Body of pancreas (tissue), 4 donors: ENCODE results near the gene FUT7. TPM values are rescaled to one million over a fixed set of nuclear protein-coding genes. Genes with fewer than 3 reads are reported as not detected.

Experiments
- ATAC-seq: fragments of 150-250 bp; one replicate; pipeline ENCODE4 v1.9.1; 2016
- DNase-seq, 4 donors: peaks; one replicate each; pipeline ENCODE4 v3.0.0-alpha.2; 2019
- H3K27ac ChIP-seq, 4 donors: fragments of 200-600 bp; sonication (generic); 1 replicate in 3 of 4; 2 replicates in 1 of 4; pipeline versions ENCODE4 v1.5.1 to v1.6.1; 2016 to 2019; ENCODE audit warnings: mild to moderate bottlenecking in 1 of 4, mixed read lengths in 1 of 4, moderate library complexity in 1 of 4
- H3K27me3 ChIP-seq, 2 donors: fragments of 200-600 bp; sonication (generic); one replicate each; pipeline ENCODE4 v1.6.0; 2016; ENCODE audit warnings: mild to moderate bottlenecking in 1 of 2
- H3K36me3 ChIP-seq, 2 donors: fragments of 200-600 bp; sonication (generic); replicated peaks in 1 of 2; 2 replicates each; pipeline ENCODE4 v1.5.1; 2016; ENCODE audit warnings: low read depth in 2 of 2; ENCODE audit not compliant: insufficient read depth in 1 of 2
- H3K4me1 ChIP-seq: fragments of 200-600 bp; sonication (generic); one replicate; pipeline ENCODE4 v1.6.0; 2016
- H3K4me3 ChIP-seq, 2 donors: fragments of 200-600 bp; sonication (generic); 1 replicate in 1 of 2; 2 replicates in 1 of 2; pipeline ENCODE4 v1.5.1; 2016 to 2019
- H3K9me3 ChIP-seq, 3 donors: fragments of 200-600 bp; sonication (generic); 1 replicate in 2 of 3; 2 replicates in 1 of 3; pipeline ENCODE4 v1.5.1; 2016
- POLR2A ChIP-seq, 3 donors: fragments of 450-650 bp; IDR thresholded peaks; one replicate each; pipeline ENCODE4 v1.6.1; 2016; ENCODE audit warnings: antibody characterized with exemption in 3 of 3, mild to moderate bottlenecking in 2 of 3
- WGBS, 2 donors: methylation state at CpG; one replicate each; pipeline ENCODE4 v1.1.5; 2017; 5-methylcytosine and 5-hydroxymethylcytosine counted together
- intact Hi-C: fragments of 100-400 bp; cut with DNase I; formaldehyde crosslinking; loops from one replicate; pipeline ENCODE4 v1.15.1; 2023
- total RNA-seq, 2 donors: library from RNA; depleted of rRNA; stranded (reverse); fragments of >200 nt; gene quantifications; one replicate each; pipeline ENCODE4 v1.1.0, GENCODE V29; 2016
- TF ChIP-seq, protein P1 (sequence below), 7 experiments: fragments of 450-650 bp in 4 of 7; fragments of 200-600 bp in 3 of 7; sonication (generic) in 3 of 7; IDR thresholded peaks; one replicate each; pipeline ENCODE4 v1.5.1; 2016 to 2019; ENCODE audit warnings: antibody characterized with exemption in 7 of 7

FUT7 gene
- total RNA-seq, 2 donors from 2014 or later, result not detected

DNA sequence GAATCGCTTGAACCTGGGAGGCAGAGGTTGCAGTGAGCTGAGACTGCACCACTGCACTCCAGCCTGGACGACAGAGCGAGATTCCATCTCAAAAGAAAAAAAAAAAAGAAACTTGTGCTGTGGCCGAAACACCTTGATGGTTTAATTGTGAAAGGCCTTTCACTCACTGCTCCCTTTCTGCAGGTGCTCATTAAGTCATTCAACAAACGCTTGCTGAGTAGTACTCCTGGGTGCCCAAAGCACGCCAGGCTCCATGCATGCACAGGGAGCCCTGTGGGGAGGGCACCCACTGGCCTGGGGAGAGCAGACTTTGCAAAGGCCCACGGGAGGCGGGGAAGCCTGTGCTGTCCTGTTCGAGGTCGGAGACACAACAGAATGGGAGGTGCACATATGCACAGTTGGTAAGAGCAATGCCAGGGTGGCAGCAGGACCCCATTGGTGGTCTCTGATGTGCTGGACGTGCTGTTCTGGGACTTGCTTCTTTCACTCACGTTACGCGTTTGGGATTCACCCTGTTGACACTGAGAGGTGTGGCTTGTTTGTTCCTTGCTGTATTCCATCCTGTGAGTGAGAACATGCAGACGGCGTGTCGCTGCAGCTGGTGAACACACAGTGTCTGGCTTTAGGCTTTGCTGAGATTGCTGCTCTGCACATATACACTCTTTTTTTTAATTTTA is 25.0 kb upstream of the FUT7 start:
- ATAC-seq (no peak), DNase-seq (no peak)
- Histone ChIP-seq H3K4me1 (peaks cover 36% of the 10 kb centered on the region), H3K4me3 (no peak overlapping the region), H3K27me3 (no peaks in the 10 kb centered on the region), H3K36me3 (no peaks in the 10 kb centered on the region), H3K27ac (no peak overlapping the region), H3K9me3 (no peaks in the 10 kb centered on the region)
- TF ChIP-seq, protein P1, sequence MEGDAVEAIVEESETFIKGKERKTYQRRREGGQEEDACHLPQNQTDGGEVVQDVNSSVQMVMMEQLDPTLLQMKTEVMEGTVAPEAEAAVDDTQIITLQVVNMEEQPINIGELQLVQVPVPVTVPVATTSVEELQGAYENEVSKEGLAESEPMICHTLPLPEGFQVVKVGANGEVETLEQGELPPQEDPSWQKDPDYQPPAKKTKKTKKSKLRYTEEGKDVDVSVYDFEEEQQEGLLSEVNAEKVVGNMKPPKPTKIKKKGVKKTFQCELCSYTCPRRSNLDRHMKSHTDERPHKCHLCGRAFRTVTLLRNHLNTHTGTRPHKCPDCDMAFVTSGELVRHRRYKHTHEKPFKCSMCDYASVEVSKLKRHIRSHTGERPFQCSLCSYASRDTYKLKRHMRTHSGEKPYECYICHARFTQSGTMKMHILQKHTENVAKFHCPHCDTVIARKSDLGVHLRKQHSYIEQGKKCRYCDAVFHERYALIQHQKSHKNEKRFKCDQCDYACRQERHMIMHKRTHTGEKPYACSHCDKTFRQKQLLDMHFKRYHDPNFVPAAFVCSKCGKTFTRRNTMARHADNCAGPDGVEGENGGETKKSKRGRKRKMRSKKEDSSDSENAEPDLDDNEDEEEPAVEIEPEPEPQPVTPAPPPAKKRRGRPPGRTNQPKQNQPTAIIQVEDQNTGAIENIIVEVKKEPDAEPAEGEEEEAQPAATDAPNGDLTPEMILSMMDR (IDR thresholded peaks at IDR 0.05), result no peak
- no peak for TF ChIP-seq POLR2A (IDR thresholded peaks at IDR 0.05)
- WGBS, 2 donors, result 85 to 90% methylated on average over 12 to 17 of the region's 17 CpGs
- intact Hi-C loops, result no loop called here

DNA sequence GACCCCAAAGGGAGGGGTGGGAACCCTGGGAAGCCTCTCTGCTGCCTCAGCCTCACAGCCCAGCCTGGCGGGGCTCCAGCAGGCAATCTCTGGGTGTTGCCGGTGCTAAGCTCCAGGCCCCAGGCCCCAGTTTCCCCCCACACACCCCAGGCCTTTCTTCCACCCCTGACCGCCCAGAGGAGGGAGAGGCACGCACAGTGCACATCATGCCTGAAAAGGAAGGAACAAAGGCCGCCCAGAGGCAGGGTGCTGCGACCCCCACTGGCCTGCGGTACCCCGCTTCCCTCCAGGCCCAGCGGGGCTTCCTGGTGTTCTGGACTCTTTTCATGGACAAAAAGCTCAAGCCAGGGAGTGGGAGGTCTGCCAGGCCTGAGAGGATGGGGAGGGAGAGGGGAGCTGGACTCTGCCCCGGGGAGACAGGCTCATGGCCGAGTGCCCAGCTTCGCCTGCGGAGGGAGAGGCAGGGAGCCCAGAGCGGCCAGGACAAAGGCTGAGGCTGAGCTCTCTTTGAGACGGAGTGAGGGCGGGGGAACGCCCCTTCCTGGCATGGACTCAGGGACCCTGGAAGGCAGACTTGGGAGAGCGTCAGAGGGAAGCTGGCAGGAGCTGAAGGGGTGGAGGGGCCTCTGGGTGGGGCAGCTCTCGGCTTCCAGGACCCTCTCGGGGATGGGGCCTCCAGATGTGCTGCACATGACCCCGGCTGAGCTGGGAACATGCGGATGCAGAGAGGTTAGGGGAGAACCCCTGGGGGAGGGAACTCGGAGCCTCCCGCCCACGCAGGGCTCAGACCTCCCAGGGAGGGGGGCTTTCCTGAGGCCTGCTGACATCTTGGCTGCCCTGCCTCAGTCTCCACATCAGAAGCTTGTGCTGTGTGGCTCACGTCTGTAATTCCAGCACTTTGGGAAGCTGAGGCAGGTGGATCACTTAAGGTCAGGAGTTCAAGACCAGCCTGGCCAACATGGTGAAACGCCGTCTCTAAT is 23.8 kb upstream of the FUT7 start:
- Histone ChIP-seq H3K27me3 (no peaks in the 10 kb centered on the region), H3K4me1 (peaks cover 36% of the 10 kb centered on the region), H3K36me3 (no peaks in the 10 kb centered on the region), H3K27ac (peak overlapping the region; percentile 32 to 81 (median 72)), H3K4me3 (no peak overlapping the region), H3K9me3 (no peaks in the 10 kb centered on the region)
- ATAC-seq (peak; percentile 87), DNase-seq (peak; percentile 94 to 98 (median 96))
- TF ChIP-seq POLR2A (IDR thresholded peaks at IDR 0.05), result no peak
- TF ChIP-seq, protein P1 (IDR thresholded peaks at IDR 0.05), result no peak
- intact Hi-C loops, result no loop called here
- 7 to 18% methylated on average over 18 to 27 of the region's 28 CpGs for WGBS, 2 donors

DNA sequence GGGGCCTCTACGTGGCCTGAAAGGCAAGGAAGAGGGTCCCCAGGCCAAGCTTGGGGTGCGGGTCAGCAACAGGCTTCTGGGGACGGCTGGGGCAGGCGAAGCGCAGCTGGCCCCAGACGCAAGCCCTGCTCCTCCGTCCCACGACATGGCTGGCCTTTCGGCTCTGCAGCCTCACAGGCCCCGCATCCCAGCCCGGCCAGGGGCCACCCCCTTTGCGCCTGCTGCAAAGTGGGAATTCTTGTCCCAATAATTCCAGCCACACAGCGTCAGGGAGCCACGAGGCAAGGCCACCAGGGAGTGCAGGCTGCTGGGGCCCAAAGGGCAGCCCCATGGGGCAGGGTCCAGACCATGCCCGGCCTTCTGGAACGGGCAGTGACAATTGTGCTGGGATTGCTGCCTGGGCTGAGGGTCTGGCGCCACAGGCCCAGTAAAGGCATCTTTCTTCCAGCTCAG is 23.1 kb upstream of the FUT7 start:
- no peaks in the 10 kb centered on the region for H3K9me3 ChIP-seq
- intact Hi-C loops, result no loop called here
- H3K4me1 ChIP-seq, result peaks cover 36% of the 10 kb centered on the region
- peak overlapping the region; percentile 12 to 81 (median 72) for H3K27ac ChIP-seq
- no peaks in the 10 kb centered on the region for H3K36me3 ChIP-seq
- TF ChIP-seq, protein P1 (IDR thresholded peaks at IDR 0.05), result no peak
- no peak for TF ChIP-seq POLR2A (IDR thresholded peaks at IDR 0.05)
- H3K27me3 ChIP-seq, result no peaks in the 10 kb centered on the region
- no peak overlapping the region for H3K4me3 ChIP-seq
- ATAC-seq, result no peak
- no peak for DNase-seq
- 64 to 84% methylated on average over 6 to 12 of the region's 17 CpGs for WGBS, 2 donors

DNA sequence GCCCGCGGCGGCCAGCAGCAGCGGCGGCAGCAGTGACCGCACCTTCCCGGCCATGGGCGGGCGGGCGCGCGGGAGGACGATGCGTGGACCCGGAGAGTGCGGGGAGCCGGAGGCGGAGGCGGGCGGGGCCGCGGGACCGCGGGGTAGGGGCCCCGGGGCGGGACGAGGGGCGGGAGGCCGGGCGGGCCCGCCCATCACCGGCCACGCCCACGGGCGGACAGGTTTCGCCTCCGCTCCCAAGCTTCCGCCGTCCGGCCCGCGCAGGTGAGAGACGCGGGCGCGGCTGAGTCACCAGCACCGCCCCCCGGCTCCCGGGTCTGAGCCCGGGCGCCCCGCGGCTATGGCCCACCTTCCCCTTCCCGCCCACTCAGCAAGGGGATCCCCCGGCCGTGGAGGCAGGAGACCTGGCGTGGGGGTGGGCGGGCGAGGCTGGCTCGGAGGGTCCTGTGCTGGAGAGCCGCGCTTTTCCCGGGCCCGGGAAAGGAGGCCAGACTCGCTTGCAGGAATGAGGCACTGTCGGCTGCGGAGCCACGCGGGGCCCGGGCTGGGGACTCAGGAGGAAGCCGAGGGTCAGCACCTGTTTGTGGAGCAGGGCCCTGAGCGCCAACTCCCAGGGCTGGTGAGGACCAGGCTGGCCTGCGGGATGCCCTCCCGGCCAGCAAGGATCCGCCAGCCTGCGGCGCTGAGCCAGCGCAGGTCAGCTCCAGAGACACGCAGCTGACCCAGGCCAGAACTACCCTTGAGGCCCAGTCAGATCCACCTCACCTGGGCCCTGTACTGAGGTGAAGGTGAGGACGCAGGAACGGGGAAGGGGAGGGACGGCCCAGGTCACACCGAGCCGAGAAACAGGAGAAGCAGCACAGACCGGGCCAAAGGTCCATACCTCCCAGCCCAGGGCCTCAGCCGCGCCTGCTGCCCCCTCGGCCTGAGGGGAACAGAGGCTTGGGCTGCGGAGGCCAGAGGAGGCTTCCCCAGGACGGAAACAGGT is 22.4 kb upstream of the FUT7 start, which contains the start of gene ENTPD2:
Gene ENTPD2 (minus strand): TSS at position 118 of the 988 bp plus-strand sequence. CDS start 64 bp downstream, at position 54.
- ATAC-seq (peak; percentile 78), DNase-seq (peak; percentile 80 to 89 (median 86))
- 15 to 69% methylated on average over 17 to 87 of the region's 90 CpGs for WGBS, 2 donors
- H3K4me1 ChIP-seq, result peaks cover 40% of the 10 kb centered on the region
- no peaks in the 10 kb centered on the region for H3K9me3 ChIP-seq
- TF ChIP-seq, protein P1 (IDR thresholded peaks at IDR 0.05), result no peak
- TF ChIP-seq POLR2A (IDR thresholded peaks at IDR 0.05), result peak; percentile 40 to 61 (median 54)
- peak within 1 kb of the TSS in 1 of 2 donors; percentile 1 for H3K4me3 ChIP-seq
- intact Hi-C loops, result no loop called here
- H3K36me3 ChIP-seq, result no peaks in the 10 kb centered on the region
- H3K27ac ChIP-seq, result peak within 1 kb of the TSS; percentile 68 to 81 (median 72)
- H3K27me3 ChIP-seq, result no peaks in the 10 kb centered on the region
